Measurements from ENCODE around the gene TPM1. TPM values are rescaled to one million over a fixed set of nuclear protein-coding genes. Genes with fewer than 3 reads are reported as not detected.
A peak's percentile ranks its signal among the peaks of the same experiment; 100 is the strongest.

Gene TPM1
- total and polyA plus RNA-seq, 9 of the 15 experiments (the other 6 are each of a cell fraction or from before 2014, with no cell fraction given): 8.1 to 53.9 (median 43.1) TPM

GRCh38 chr15:63048776-63049665, 6.5 kb downstream of the TPM1 start (continued):
- no peak for TF ChIP-seq ZNF318 (IDR thresholded peaks at IDR 0.05; ENCODE audit: borderline replicate concordance in 1 of 2, low read depth in 1 of 2)
- TF ChIP-seq ZNF143 (CRISPR knock-in tag; IDR thresholded peaks at IDR 0.05): no peak
- TF ChIP-seq BHLHE40 (IDR thresholded peaks at IDR 0.05; ENCODE audit: low read length): no peak
- no peak for TF ChIP-seq SMC3 (conservative IDR thresholded peaks at IDR 0.05; ENCODE audit: insufficient read depth, low read depth, low read length)
- TF ChIP-seq SIN3A (IDR thresholded peaks at IDR 0.05; ENCODE audit: borderline replicate concordance in 2 of 2, control insufficient read depth in 1 of 2, low read depth in 2 of 2, low read length in 2 of 2): peak in 1 of 2 experiments; percentile 3; a peak in 1 of 4 replicates
- TF ChIP-seq NBN (IDR thresholded peaks at IDR 0.05; ENCODE audit: low read depth): 0 out of 2 replicates have a peak, but pooled peaks have one; percentile 46
- no peak for TF ChIP-seq TFE3 (CRISPR knock-in tag; IDR thresholded peaks at IDR 0.05)
- no peak for TF ChIP-seq FOXK1 (CRISPR knock-in tag; IDR thresholded peaks at IDR 0.05; ENCODE audit: borderline replicate concordance)
- no peak for TF ChIP-seq POLR2AphosphoS5 (IDR thresholded peaks at IDR 0.05; ENCODE audit: control insufficient read depth, insufficient read depth, low read depth, low read length)
- TF ChIP-seq CBFA2T3 (IDR thresholded peaks at IDR 0.05): no peak
- TF ChIP-seq ZNF354B (CRISPR knock-in tag; IDR thresholded peaks at IDR 0.05): no peak
- TF ChIP-seq PREB (CRISPR knock-in tag; IDR thresholded peaks at IDR 0.05): no peak
- no peak for TF ChIP-seq MXI1 (IDR thresholded peaks at IDR 0.05; ENCODE audit: low read depth, low read length)
- TF ChIP-seq FOXA3 (CRISPR knock-in tag; conservative IDR thresholded peaks at IDR 0.05 in 1 of 2, IDR thresholded peaks at IDR 0.05 in 1 of 2): no peak
